MG63 (cell line): ENCODE measurements around the gene SNX2. TPM values are rescaled to one million over a fixed set of nuclear protein-coding genes. Genes with fewer than 3 reads are reported as not detected.

Experiments used
- DNase-seq: peaks from one replicate; pipeline ENCODE4 v3.0.0-alpha.2; 2020
- H3K27me3 ChIP-seq: fragments of 250-450 bp; sonication (Bioruptor Pico); 2 replicates; pipeline ENCODE4 v1.5.1; 2020; ENCODE audit warnings: mild to moderate bottlenecking, moderate library complexity
- H3K36me3 ChIP-seq: fragments of 250-450 bp; sonication (Bioruptor Pico); 2 replicates; pipeline ENCODE4 v1.5.1; 2020; ENCODE audit warnings: mild to moderate bottlenecking, moderate library complexity
- H3K4me3 ChIP-seq: fragments of 250-450 bp; sonication (Bioruptor Pico); 2 replicates; pipeline ENCODE4 v1.5.1; 2020; ENCODE audit warnings: mild to moderate bottlenecking, moderate library complexity
- H3K9me3 ChIP-seq: fragments of 250-450 bp; sonication (Bioruptor Pico); 2 replicates; pipeline ENCODE4 v1.5.1; 2020; ENCODE audit warnings: mild to moderate bottlenecking, moderate library complexity
- total RNA-seq: library from RNA; depleted of rRNA; stranded (reverse); fragments of >200 nt; shearing (Covaris generic); gene quantifications from 2 replicates; pipeline ENCODE4 v1.2.3, GENCODE V29; 2014; ENCODE audit warnings: low replicate concordance

SNX2 gene
- total RNA-seq, 1 experiment from 2014 or later, result 61.7 TPM

GRCh38 chr5:122789461-122790171, 14.7 kb downstream of the SNX2 start:
- peak; percentile 13 for DNase-seq
- no peaks in the 10 kb centered on the region for H3K27me3 ChIP-seq
- no peak overlapping the region for H3K4me3 ChIP-seq
- H3K9me3 ChIP-seq, result peaks cover 6% of the 10 kb centered on the region; the same call in 1 of the 2 replicates
- H3K36me3 ChIP-seq, result no peaks in the 10 kb centered on the region; the same call in 1 of the 2 replicates

GRCh38 chr5:122790354-122791103, 15.6 kb downstream of the SNX2 start:
- Histone ChIP-seq H3K27me3 (no peaks in the 10 kb centered on the region), H3K36me3 (no peaks in the 10 kb centered on the region; the same call in 1 of the 2 replicates), H3K9me3 (peaks cover 2% of the 10 kb centered on the region; the same call in 1 of the 2 replicates), H3K4me3 (no peak overlapping the region)
- DNase-seq, result no peak

- H3K27me3 ChIP-seq, result no peaks in the 10 kb centered on the region
- H3K36me3 ChIP-seq, result peaks cover 24% of the 10 kb centered on the region
- H3K9me3 ChIP-seq, result no peaks in the 10 kb centered on the region
- no peak overlapping the region for H3K4me3 ChIP-seq
- DNase-seq, result no peak
These were observed 30.6 kb downstream of the SNX2 start for GRCh38 chr5:122805481-122805880.

- Histone ChIP-seq H3K27me3 (no peaks in the 10 kb centered on the region), H3K36me3 (peaks cover 4% of the 10 kb centered on the region), H3K4me3 (no peak overlapping the region), H3K9me3 (no peaks in the 10 kb centered on the region)
- no peak for DNase-seq
These were observed 35.5 kb downstream of the SNX2 start for GRCh38 chr5:122810405-122810804.

- Histone ChIP-seq H3K9me3 (no peaks in the 10 kb centered on the region), H3K27me3 (no peaks in the 10 kb centered on the region), H3K4me3 (no peak overlapping the region), H3K36me3 (peaks cover 17% of the 10 kb centered on the region)
- DNase-seq, result no peak
These were observed 40.4 kb downstream of the SNX2 start for GRCh38 chr5:122815218-122815767.

- no peaks in the 10 kb centered on the region for H3K9me3 ChIP-seq
- no peak overlapping the region for H3K4me3 ChIP-seq
- no peaks in the 10 kb centered on the region for H3K27me3 ChIP-seq
- no peak for DNase-seq
- peaks cover 17% of the 10 kb centered on the region for H3K36me3 ChIP-seq
These were observed 41.9 kb downstream of the SNX2 start for GRCh38 chr5:122816756-122817155.

- Histone ChIP-seq H3K36me3 (peaks cover 7% of the 10 kb centered on the region), H3K27me3 (no peaks in the 10 kb centered on the region; the same call in 1 of the 2 replicates), H3K4me3 (no peak overlapping the region), H3K9me3 (no peaks in the 10 kb centered on the region)
- no peak for DNase-seq
These were observed 57.1 kb downstream of the SNX2 start for GRCh38 chr5:122831984-122832383.

GRCh38 chr5:122835681-122836080, 60.8 kb downstream of the SNX2 start:
- no peaks in the 10 kb centered on the region for H3K9me3 ChIP-seq
- no peak overlapping the region for H3K4me3 ChIP-seq
- H3K36me3 ChIP-seq, result no peaks in the 10 kb centered on the region
- H3K27me3 ChIP-seq, result no peaks in the 10 kb centered on the region; the same call in 1 of the 2 replicates
- no peak for DNase-seq

- Histone ChIP-seq H3K36me3 (no peaks in the 10 kb centered on the region), H3K4me3 (no peak overlapping the region)
- no peak for DNase-seq
These were observed 62.1 kb downstream of the SNX2 start for GRCh38 chr5:122836947-122837346.

GRCh38 chr5:122839731-122840130, 64.9 kb downstream of the SNX2 start:
- Histone ChIP-seq H3K4me3 (no peak overlapping the region), H3K27me3 (no peaks in the 10 kb centered on the region; the same call in 1 of the 2 replicates)
- no peak for DNase-seq

More at GRCh38 chr5:122836947-122837346, 62.1 kb downstream of the SNX2 start:
- Histone ChIP-seq H3K9me3 (no peaks in the 10 kb centered on the region), H3K27me3 (no peaks in the 10 kb centered on the region; the same call in 1 of the 2 replicates)

GRCh38 chr5:122842016-122842580, 67.2 kb downstream of the SNX2 start:
- Histone ChIP-seq H3K36me3 (no peaks in the 10 kb centered on the region), H3K27me3 (no peaks in the 10 kb centered on the region), H3K4me3 (no peak overlapping the region), H3K9me3 (no peaks in the 10 kb centered on the region)
- DNase-seq, result no peak

More at GRCh38 chr5:122839731-122840130, 64.9 kb downstream of the SNX2 start:
- Histone ChIP-seq H3K36me3 (no peaks in the 10 kb centered on the region), H3K9me3 (no peaks in the 10 kb centered on the region)

- Histone ChIP-seq H3K27me3 (no peaks in the 10 kb centered on the region), H3K9me3 (no peaks in the 10 kb centered on the region), H3K4me3 (peak overlapping the region; percentile 86), H3K36me3 (no peaks in the 10 kb centered on the region)
- peak; percentile 9 for DNase-seq
These were observed 69.4 kb downstream of the SNX2 start for GRCh38 chr5:122844136-122844909.

- H3K9me3 ChIP-seq, result no peaks in the 10 kb centered on the region
- H3K4me3 ChIP-seq, result peak overlapping the region; percentile 86
- no peak for DNase-seq
- no peaks in the 10 kb centered on the region for H3K27me3 ChIP-seq
- no peaks in the 10 kb centered on the region for H3K36me3 ChIP-seq
These were observed 70.0 kb downstream of the SNX2 start for GRCh38 chr5:122844910-122845228.

GRCh38 chr5:122845229-122846050, 70.6 kb downstream of the SNX2 start, which contains the start of gene SNX24:
Gene SNX24, plus strand, starts transcription at chr5:122845613. Its CDS starts 21 bp downstream, at chr5:122845634.
- Histone ChIP-seq H3K4me3 (peak within 1 kb of the TSS; percentile 86), H3K9me3 (no peaks in the 10 kb centered on the region), H3K36me3 (no peaks in the 10 kb centered on the region), H3K27me3 (no peaks in the 10 kb centered on the region)
- peak; percentile 94 for DNase-seq

- Histone ChIP-seq H3K9me3 (no peaks in the 10 kb centered on the region), H3K4me3 (peak overlapping the region; percentile 86), H3K27me3 (no peaks in the 10 kb centered on the region), H3K36me3 (no peaks in the 10 kb centered on the region)
- DNase-seq, result peak; percentile 12
These were observed 71.2 kb downstream of the SNX2 start for GRCh38 chr5:122846051-122846550.
